ENCODE results near the gene ATAD1. TPM values are rescaled to one million over a fixed set of nuclear protein-coding genes. Genes with fewer than 3 reads are reported as not detected.
"Not testable (repeated sequence)": the region's sequence is repeated elsewhere in the genome, so short reads cannot be mapped to it uniquely, and the experiment has no call there.

ATAD1 gene
- total RNA-seq, 1 experiment from 2014 or later, result 26.3 TPM

- CTCF ChIA-PET, result no interaction called here
- Histone ChIP-seq H3K27ac (no peak overlapping the region), H3K4me1 (replicated peaks; ENCODE audit: insufficient read depth) (0 out of 2 replicates have a peak, but pooled peaks cover 3% of the 10 kb centered on the region), H3K4me3 (no peak overlapping the region), H3K9me3 (ENCODE audit: insufficient read depth, low read depth) (no peaks in the 10 kb centered on the region), H3K79me2 (ENCODE audit: low read depth) (no peaks in the 10 kb centered on the region), H3F3A (ENCODE audit: insufficient read depth, low read depth) (no peaks in the 10 kb centered on the region), H3K27me3 (ENCODE audit: insufficient read depth, low read depth) (no peaks in the 10 kb centered on the region), H3K36me3 (ENCODE audit: low read depth) (no peaks in the 10 kb centered on the region), H3K9me2 (ENCODE audit: insufficient read depth) (no peaks in the 10 kb centered on the region), H4K20me1 (ENCODE audit: insufficient read depth) (no peaks in the 10 kb centered on the region), H2AFZ (no peak overlapping the region), H3K4me2 (no peak overlapping the region)
- no TSS peak for BruUV-seq (replicated peaks)
- peak in 1 of 2 experiments; percentile 37 for DNase-seq
- intact Hi-C loops (cut with micrococcal nuclease; ENCODE audit: unreplicated experiment), result no loop called here
- POLR2A ChIA-PET (ENCODE audit: unreplicated experiment), result no interaction called here
- TF ChIP-seq EZH2 (IDR thresholded peaks at IDR 0.05; ENCODE audit: low read depth) (no peak), CTCF (conservative IDR thresholded peaks at IDR 0.05) (no peak)
These were observed 77.8 kb downstream of the ATAD1 start for GRCh38 chr10:87740254-87740655.

DNA sequence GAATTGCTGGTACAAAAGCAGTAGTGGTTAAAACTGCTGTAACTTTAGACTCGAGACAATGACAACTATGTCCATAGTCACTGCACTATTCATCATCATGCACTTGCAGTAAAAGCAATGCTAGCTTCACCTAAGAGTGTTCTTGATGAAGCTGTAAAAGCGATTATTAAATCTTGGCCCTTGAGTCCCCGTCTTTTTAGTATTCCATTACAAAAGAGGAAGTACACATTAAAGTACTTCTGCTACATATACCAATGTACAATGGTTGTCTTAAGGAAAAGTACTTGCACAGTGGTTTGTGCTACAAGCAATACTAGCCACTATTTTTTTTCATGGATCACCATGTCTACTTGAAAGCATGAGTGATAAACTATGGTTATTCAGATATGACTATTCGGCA, 78.3 kb downstream of the ATAD1 start:
- Histone ChIP-seq H3K27ac (no peak overlapping the region), H3K4me3 (no peak overlapping the region), H4K20me1 (ENCODE audit: insufficient read depth) (no peaks in the 10 kb centered on the region), H3K4me2 (no peak overlapping the region), H3K9me2 (ENCODE audit: insufficient read depth) (no peaks in the 10 kb centered on the region), H3K4me1 (replicated peaks; ENCODE audit: insufficient read depth) (0 out of 2 replicates have a peak, but pooled peaks cover 3% of the 10 kb centered on the region), H3K36me3 (ENCODE audit: low read depth) (no peaks in the 10 kb centered on the region), H3F3A (ENCODE audit: insufficient read depth, low read depth) (no peaks in the 10 kb centered on the region), H3K27me3 (ENCODE audit: insufficient read depth, low read depth) (no peaks in the 10 kb centered on the region), H3K9me3 (ENCODE audit: insufficient read depth, low read depth) (no peaks in the 10 kb centered on the region), H2AFZ (no peak overlapping the region), H3K79me2 (ENCODE audit: low read depth) (no peaks in the 10 kb centered on the region)
- ChIA-PET CTCF (no interaction called here), POLR2A (ENCODE audit: unreplicated experiment) (no interaction called here)
- no peak for DNase-seq
- intact Hi-C loops (cut with micrococcal nuclease; ENCODE audit: unreplicated experiment), result no loop called here
- BruUV-seq (replicated peaks), result no TSS peak
- TF ChIP-seq CTCF (conservative IDR thresholded peaks at IDR 0.05) (no peak), EZH2 (IDR thresholded peaks at IDR 0.05; ENCODE audit: low read depth) (no peak)

GRCh38 chr10:87738253-87738652, 79.8 kb downstream of the ATAD1 start:
- H3K4me1 ChIP-seq (replicated peaks; ENCODE audit: insufficient read depth); H3K27ac ChIP-seq; POLR2A ChIA-PET (ENCODE audit: unreplicated experiment); H4K20me1 ChIP-seq (ENCODE audit: insufficient read depth); H3K27me3 ChIP-seq (ENCODE audit: insufficient read depth, low read depth); DNase-seq; H3F3A ChIP-seq (ENCODE audit: insufficient read depth, low read depth); H3K79me2 ChIP-seq (ENCODE audit: low read depth); H2AFZ ChIP-seq; H3K4me3 ChIP-seq; H3K36me3 ChIP-seq (ENCODE audit: low read depth); BruUV-seq (replicated peaks); CTCF ChIA-PET; H3K9me3 ChIP-seq (ENCODE audit: insufficient read depth, low read depth); H3K4me2 ChIP-seq; intact Hi-C loops (cut with micrococcal nuclease; ENCODE audit: unreplicated experiment); H3K9me2 ChIP-seq (ENCODE audit: insufficient read depth): not testable (repeated sequence)
